Tibial artery (tissue), 4 donors: ENCODE measurements around the gene ACOT13.
"Not testable (repeated sequence)": the region's sequence is repeated elsewhere in the genome, so short reads cannot be mapped to it uniquely, and the experiment has no call there.

Experiments
- DNase-seq, 2 donors: peaks; one replicate each; pipeline ENCODE4 v3.0.0-alpha.2; 2019
- H3K27ac ChIP-seq, 2 donors: fragments of 200-600 bp; sonication (generic) in 1 of 2; 1 replicate in 1 of 2; 2 replicates in 1 of 2; pipeline ENCODE4 v1.5.1; 2018 to 2019; ENCODE audit warnings: mild to moderate bottlenecking in 1 of 2
- H3K27me3 ChIP-seq, 2 donors: fragments of 200-600 bp; sonication (generic) in 1 of 2; one replicate each; pipeline versions ENCODE4 v1.5.1 to v1.6.0; 2016 to 2019
- H3K36me3 ChIP-seq, 3 donors: fragments of 200-600 bp; sonication (generic) in 2 of 3; one replicate each; pipeline ENCODE4 v1.5.1; 2016 to 2019; ENCODE audit warnings: mild to moderate bottlenecking in 2 of 3
- H3K4me1 ChIP-seq, 4 donors: fragments of 200-600 bp; sonication (generic) in 2 of 4; 1 replicate in 3 of 4; 2 replicates in 1 of 4; pipeline ENCODE4 v1.5.1; 2016 to 2019
- H3K4me3 ChIP-seq, 2 donors: fragments of 200-600 bp; sonication (generic) in 1 of 2; 1 replicate in 1 of 2; 2 replicates in 1 of 2; pipeline ENCODE4 v1.5.1; 2018 to 2019; ENCODE audit warnings: mild to moderate bottlenecking in 2 of 2
- H3K9me3 ChIP-seq, 3 donors: fragments of 200-600 bp; sonication (generic) in 1 of 3; one replicate each; pipeline ENCODE4 v1.5.1; 2016 to 2019
- CTCF ChIP-seq, 2 experiments: fragments of 200-600 bp in 1 of 2; fragments of 450-650 bp in 1 of 2; IDR thresholded peaks; one replicate each; pipeline ENCODE4 v1.5.1; 2017 to 2019; ENCODE audit warnings: antibody characterized with exemption in 2 of 2, mild to moderate bottlenecking in 1 of 2, moderate library complexity in 1 of 2
- intact Hi-C: fragments of 100-400 bp; cut with DNase I; formaldehyde crosslinking; loops from one replicate; pipeline ENCODE4 v1.15.0; 2023; ENCODE audit warnings: low total_unique reads

Gene ACOT13

GRCh38 chr6:24753545-24753944, 86.7 kb downstream of the ACOT13 start:
- DNase-seq: no peak
- no peaks in the 10 kb centered on the region for H3K36me3 ChIP-seq
- no peaks in the 10 kb centered on the region for H3K4me1 ChIP-seq
- H3K27me3 ChIP-seq: no peaks in the 10 kb centered on the region
- intact Hi-C loops: loop anchor here (1.0 kb wide), 1 partner anchor 30 kb away; no protein-coding TSS in a partner anchor
- no peaks in the 10 kb centered on the region for H3K9me3 ChIP-seq
- H3K27ac ChIP-seq: no peak overlapping the region
- no peak for TF ChIP-seq CTCF (IDR thresholded peaks at IDR 0.05)
- no peak overlapping the region for H3K4me3 ChIP-seq

DNA sequence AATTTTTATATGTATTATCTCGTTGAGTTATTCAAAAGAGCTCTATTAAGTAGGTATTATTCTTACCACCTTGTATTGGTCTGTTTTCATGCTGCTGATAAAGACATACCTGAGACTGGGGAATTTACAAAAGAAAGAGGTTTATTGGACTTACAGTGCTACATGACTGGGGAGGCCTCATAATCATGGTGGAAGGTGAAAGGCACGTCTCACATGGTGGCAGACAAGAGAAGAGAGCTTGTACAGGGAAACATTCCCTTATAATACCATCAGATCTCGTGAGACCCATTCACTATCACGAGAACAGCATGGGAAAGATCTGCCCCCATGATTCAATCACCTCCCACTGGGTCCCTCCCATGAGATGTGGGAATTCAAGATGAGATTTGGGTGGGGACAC, 87.5 kb downstream of the ACOT13 start:
- intact Hi-C loops, H3K36me3 ChIP-seq, H3K4me3 ChIP-seq, H3K27ac ChIP-seq, H3K27me3 ChIP-seq, H3K4me1 ChIP-seq, H3K9me3 ChIP-seq, DNase-seq: not testable (repeated sequence)
